Measurements from ENCODE around the gene USP44.

DNA sequence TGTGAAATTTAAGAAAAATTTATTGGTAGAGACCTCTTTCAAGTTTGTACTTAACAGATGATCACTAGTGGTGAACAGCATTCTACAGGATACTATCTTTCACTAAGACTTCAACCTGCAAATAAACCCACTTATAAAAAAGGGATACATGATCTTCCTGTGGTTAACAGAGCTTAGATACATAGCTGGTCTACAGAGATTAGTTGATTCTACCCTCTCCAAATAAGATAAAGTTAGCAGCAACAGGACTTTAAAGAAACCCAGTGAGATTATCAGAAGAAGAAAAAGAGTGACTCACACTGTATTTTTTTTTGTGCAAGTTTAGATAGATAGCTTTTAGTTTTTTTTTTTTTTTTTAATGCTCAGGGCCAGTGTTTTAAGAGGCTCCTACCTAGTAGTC, 34.5 kb downstream of the USP44 start:
- TF ChIP-seq, protein P1, sequence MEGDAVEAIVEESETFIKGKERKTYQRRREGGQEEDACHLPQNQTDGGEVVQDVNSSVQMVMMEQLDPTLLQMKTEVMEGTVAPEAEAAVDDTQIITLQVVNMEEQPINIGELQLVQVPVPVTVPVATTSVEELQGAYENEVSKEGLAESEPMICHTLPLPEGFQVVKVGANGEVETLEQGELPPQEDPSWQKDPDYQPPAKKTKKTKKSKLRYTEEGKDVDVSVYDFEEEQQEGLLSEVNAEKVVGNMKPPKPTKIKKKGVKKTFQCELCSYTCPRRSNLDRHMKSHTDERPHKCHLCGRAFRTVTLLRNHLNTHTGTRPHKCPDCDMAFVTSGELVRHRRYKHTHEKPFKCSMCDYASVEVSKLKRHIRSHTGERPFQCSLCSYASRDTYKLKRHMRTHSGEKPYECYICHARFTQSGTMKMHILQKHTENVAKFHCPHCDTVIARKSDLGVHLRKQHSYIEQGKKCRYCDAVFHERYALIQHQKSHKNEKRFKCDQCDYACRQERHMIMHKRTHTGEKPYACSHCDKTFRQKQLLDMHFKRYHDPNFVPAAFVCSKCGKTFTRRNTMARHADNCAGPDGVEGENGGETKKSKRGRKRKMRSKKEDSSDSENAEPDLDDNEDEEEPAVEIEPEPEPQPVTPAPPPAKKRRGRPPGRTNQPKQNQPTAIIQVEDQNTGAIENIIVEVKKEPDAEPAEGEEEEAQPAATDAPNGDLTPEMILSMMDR (IDR thresholded peaks at IDR 0.05; ENCODE audit: insufficient read depth, low read length, poor library complexity, severe bottlenecking), result no peak
- TF ChIP-seq EZH2phosphoT487 (conservative IDR thresholded peaks at IDR 0.05; ENCODE audit: low read length), result no peak

Measured in SU-DHL-6 (cell line).